PC-9 (cell line): ENCODE measurements around the gene APBB3.

ENCODE experiments used
- CTCF ChIP-seq: fragments of 200-600 bp; sonication (generic); conservative IDR thresholded peaks from 2 replicates; pipeline ENCODE4 v1.6.1; 2017; ENCODE audit warnings: mixed run types, antibody characterized with exemption, mild to moderate bottlenecking, moderate library complexity
- EZH2 ChIP-seq: fragments of 200-600 bp; sonication (generic); IDR thresholded peaks from 2 replicates; pipeline ENCODE4 v1.8.0; 2017; ENCODE audit warnings: antibody characterized with exemption, low read depth

- TF ChIP-seq CTCF (no peak), EZH2 (no peak)
Measured at GRCh38 chr5:140570058-140570457, 5.7 kb upstream of the APBB3 start.
